ENCODE measurements around the gene TANGO6. TPM values are rescaled to one million over a fixed set of nuclear protein-coding genes. Genes with fewer than 3 reads are reported as not detected.
A peak's percentile ranks its signal among the peaks of the same experiment; 100 is the strongest.
"Not testable (repeated sequence)": the region's sequence is repeated elsewhere in the genome, so short reads cannot be mapped to it uniquely, and the experiment has no call there.

The TANGO6 gene
- total RNA-seq, 1 experiment from 2014 or later, result 17.1 TPM

DNA sequence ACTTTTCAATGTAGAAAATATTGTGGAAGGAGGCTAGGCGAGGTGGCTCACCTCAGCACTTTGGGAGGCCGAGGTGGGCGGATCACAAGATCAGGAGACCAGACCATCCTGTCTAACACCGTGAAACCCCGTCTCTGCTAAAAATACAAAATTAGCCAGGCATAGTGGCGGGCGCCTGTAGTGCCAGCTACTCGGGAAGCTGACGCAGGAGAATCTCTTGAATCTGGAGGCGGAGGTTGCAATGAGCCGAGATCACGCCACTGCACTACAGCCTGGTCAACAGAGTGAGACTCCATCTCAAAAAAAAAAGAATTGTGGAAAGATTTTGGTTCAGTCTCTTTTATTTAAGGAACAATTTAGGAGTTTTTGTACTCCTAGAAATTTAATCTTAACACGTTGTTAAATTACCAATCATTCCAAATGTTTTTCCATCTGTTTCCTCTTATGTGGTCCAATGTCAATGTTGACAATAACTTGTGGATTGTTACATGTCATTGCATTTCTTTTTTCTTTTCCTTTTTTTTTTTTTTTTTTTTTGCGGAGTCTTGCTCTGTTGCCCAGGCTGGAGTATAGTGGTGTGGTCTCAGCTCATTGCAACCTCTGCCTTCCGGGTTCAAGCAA is 137.5 kb downstream of the TANGO6 start:
- no peaks in the 10 kb centered on the region for H3K4me1 ChIP-seq (replicated peaks)
- H3K9me3 ChIP-seq (replicated peaks), result no peaks in the 10 kb centered on the region
- no peak overlapping the region for H3K4me3 ChIP-seq
- H3K36me3 ChIP-seq, result peaks cover 3% of the 10 kb centered on the region; the same call in 1 of the 2 replicates
- no peak for DNase-seq (ENCODE audit: low read depth in 1 of 2, low spot score in 2 of 2)
- H3K27ac ChIP-seq, result no peak overlapping the region
- H3K27me3 ChIP-seq (replicated peaks), result no peaks in the 10 kb centered on the region

DNA sequence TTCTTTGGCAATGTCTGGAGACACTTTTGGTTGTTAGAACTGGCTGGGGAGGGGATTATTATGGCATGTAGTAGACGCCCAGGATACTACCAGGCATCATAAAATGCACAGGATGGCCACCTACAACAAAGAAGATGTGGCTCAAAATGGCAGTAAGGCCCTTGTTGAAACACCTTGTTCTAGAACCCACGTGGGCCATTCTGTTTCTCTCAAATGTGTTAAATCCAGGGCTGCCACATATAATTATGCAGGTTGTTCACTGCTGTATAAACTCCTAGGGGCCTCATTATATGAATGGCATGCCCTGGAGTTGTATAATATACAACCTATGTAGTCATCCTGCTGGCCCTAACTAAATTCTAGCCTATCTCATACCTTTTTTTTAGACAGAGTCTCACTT is 138.6 kb downstream of the TANGO6 start:
- no peak for DNase-seq (ENCODE audit: low read depth in 1 of 2, low spot score in 2 of 2)
- Histone ChIP-seq H3K36me3 (no peaks in the 10 kb centered on the region; the same call in 1 of the 2 replicates), H3K9me3 (replicated peaks) (no peaks in the 10 kb centered on the region), H3K27ac (no peak overlapping the region), H3K27me3 (replicated peaks) (no peaks in the 10 kb centered on the region), H3K4me1 (replicated peaks) (no peaks in the 10 kb centered on the region), H3K4me3 (no peak overlapping the region)

- H3K4me3 ChIP-seq, result no peak overlapping the region
- H3K27me3 ChIP-seq (replicated peaks), result no peaks in the 10 kb centered on the region
- no peaks in the 10 kb centered on the region for H3K36me3 ChIP-seq
- H3K9me3 ChIP-seq (replicated peaks), result no peaks in the 10 kb centered on the region
- H3K4me1 ChIP-seq (replicated peaks), result peaks cover 11% of the 10 kb centered on the region
- no peak overlapping the region for H3K27ac ChIP-seq
- no peak for DNase-seq (ENCODE audit: low read depth in 1 of 2, low spot score in 2 of 2)
Observed at GRCh38 chr16:68984467-68984866, 141.1 kb downstream of the TANGO6 start.

GRCh38 chr16:68985268-68985667 is 141.9 kb downstream of the TANGO6 start:
- no peak for DNase-seq (ENCODE audit: low read depth in 1 of 2, low spot score in 2 of 2)
- H3K36me3 ChIP-seq, result no peaks in the 10 kb centered on the region
- no peak overlapping the region for H3K27ac ChIP-seq
- no peaks in the 10 kb centered on the region for H3K9me3 ChIP-seq (replicated peaks)
- H3K4me1 ChIP-seq (replicated peaks), result peaks cover 11% of the 10 kb centered on the region
- no peaks in the 10 kb centered on the region for H3K27me3 ChIP-seq (replicated peaks)
- H3K4me3 ChIP-seq, result no peak overlapping the region

DNA sequence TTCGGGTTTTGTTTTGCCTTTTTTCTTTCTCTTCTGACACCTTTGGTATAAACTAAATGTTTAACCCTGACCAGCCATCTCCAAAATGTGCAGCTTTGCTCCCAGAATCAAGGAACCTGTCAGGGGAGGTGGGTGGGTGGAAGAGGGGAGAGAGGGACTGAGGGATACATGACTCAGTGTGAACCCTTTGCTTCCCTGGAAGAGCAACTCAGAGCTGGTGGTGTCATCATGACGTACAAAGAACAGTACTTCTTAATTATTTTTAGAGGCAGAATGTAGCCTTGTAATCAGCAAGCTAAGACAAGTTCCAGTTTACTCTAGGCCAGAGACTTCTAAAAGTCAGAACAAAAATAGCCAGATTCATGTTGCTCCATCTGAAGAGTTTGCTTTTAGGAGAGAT is 142.5 kb downstream of the TANGO6 start:
- Histone ChIP-seq H3K9me3 (replicated peaks) (no peaks in the 10 kb centered on the region), H3K4me1 (replicated peaks) (peaks cover 11% of the 10 kb centered on the region), H3K36me3 (no peaks in the 10 kb centered on the region), H3K27me3 (replicated peaks) (no peaks in the 10 kb centered on the region), H3K4me3 (no peak overlapping the region), H3K27ac (no peak overlapping the region)
- no peak for DNase-seq (ENCODE audit: low read depth in 1 of 2, low spot score in 2 of 2)

DNA sequence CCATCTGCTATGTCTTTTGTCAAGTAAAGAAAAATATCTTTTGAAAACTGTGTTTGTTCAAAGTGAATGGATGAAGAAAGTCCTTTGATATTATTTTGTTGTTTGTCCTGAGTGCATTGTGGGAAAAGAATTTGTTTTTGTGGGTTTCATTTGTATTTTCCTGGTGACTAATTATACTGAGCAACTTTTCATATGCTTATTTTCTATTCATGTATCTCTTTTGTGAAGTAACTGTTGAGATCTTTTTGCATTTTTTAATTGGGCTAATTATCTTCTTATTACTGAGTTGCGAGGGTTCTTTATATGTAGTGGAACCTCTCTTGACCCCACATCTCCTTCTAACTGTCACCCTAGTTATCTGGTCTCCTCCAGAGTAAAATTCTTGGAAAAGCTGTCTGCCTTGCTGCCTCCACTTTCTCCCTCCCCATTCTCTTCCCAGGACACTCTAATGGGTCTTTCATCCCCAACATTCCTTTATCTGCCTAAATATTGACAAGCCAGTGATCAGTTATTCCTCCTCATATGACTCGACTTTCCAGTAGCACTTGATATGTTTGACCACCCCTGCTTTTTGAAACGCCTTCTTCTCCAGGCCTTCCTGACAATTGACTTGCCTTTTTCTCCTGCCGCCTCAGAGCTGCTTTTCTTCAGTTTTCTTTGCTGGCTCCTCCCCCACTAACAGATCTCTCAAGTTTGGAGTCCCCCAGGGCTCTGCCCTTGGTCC is 144.6 kb downstream of the TANGO6 start:
- no peaks in the 10 kb centered on the region for H3K9me3 ChIP-seq (replicated peaks)
- no peaks in the 10 kb centered on the region for H3K27me3 ChIP-seq (replicated peaks)
- peaks cover 25% of the 10 kb centered on the region for H3K4me1 ChIP-seq (replicated peaks)
- no peak overlapping the region for H3K4me3 ChIP-seq
- H3K27ac ChIP-seq, result no peak overlapping the region
- no peak for DNase-seq (ENCODE audit: low read depth in 1 of 2, low spot score in 2 of 2)
- H3K36me3 ChIP-seq, result no peaks in the 10 kb centered on the region

DNA sequence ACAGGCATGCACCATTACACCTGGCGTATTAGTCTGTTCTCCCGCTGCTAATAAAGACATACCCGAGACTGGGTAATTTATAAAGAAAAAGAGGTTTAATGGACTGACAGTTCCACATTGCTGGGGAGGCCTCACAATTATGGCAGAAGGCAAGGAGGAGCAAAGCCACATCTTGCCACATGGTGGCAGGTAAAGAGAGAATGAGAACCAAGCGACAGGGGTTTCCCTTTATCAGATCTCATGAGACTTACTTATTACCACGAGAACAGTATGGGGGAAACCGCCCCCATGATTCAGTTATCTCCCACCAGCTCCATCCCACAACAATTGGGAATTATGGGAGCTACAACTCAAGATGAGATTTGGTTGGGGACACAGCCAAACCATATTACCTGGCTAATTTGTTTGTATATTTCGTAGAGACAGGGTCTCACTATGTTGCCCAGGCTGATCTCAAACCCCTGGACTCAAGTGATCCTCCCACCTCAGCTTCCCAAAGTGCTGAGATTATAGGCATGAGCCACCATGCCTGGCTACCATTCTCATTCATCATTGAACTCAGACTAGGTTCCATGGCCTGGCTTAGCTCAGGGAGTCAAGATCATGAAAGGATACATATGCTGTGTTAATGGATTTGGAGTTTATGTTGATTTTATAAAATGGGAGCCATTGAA is 147.0 kb downstream of the TANGO6 start:
- not testable (repeated sequence) for DNase-seq (ENCODE audit: low read depth in 1 of 2, low spot score in 2 of 2); H3K27me3 ChIP-seq (replicated peaks); H3K4me3 ChIP-seq; H3K36me3 ChIP-seq; H3K27ac ChIP-seq; H3K9me3 ChIP-seq (replicated peaks)
- peaks cover 48% of the 10 kb centered on the region for H3K4me1 ChIP-seq (replicated peaks)

DNA sequence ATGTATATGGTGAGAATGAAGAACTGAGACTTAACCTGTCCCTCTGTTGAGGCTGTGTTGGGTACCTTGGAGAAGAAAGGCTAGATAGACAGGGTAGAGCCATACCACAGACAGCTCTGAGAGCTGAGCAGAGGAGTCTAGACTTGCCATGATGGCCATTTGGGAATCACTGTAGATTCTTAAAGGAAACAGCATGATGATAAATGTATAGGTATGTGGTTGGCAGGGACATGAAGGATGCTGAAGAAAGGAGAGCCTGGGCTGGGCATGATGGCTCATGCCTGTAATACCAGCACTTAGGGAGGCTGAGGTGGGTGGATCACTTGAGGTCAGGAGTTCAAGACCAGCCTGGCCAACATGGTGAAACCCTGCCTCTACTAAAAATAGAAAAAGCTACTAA is 147.7 kb downstream of the TANGO6 start:
- Histone ChIP-seq H3K36me3 (no peaks in the 10 kb centered on the region), H3K27ac (no peak overlapping the region), H3K9me3 (replicated peaks) (no peaks in the 10 kb centered on the region), H3K4me3 (no peak overlapping the region), H3K27me3 (replicated peaks) (no peaks in the 10 kb centered on the region), H3K4me1 (replicated peaks) (peaks cover 54% of the 10 kb centered on the region)
- DNase-seq (ENCODE audit: low read depth in 1 of 2, low spot score in 2 of 2), result no peak

DNA sequence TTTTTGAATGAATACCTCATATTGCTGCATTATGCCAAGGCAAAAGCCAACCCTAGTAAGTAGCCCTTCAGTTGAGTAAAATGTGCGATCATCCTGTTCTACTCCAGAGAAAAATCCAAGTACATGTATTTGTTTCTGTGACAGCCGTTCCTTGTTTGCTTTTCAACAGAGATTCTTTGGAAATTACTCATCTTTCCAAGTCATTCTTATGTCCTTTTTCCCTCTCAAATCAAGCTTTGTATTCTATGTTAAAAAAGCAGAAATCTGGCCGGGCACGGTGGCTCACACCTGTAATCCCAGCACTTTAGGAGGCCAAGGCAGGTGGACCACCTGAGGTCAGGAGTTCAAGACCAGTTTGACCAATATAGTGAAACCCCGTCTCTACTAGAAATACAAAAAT is 149.2 kb downstream of the TANGO6 start:
- no peaks in the 10 kb centered on the region for H3K9me3 ChIP-seq (replicated peaks)
- peak in 1 of 2 experiments; percentile 71 for DNase-seq (ENCODE audit: low read depth in 1 of 2, low spot score in 2 of 2)
- peak overlapping the region; percentile 70 for H3K27ac ChIP-seq
- H3K4me3 ChIP-seq, result no peak overlapping the region
- H3K36me3 ChIP-seq, result no peaks in the 10 kb centered on the region
- H3K27me3 ChIP-seq (replicated peaks), result no peaks in the 10 kb centered on the region
- peaks cover 50% of the 10 kb centered on the region for H3K4me1 ChIP-seq (replicated peaks)

- H3K27ac ChIP-seq, result peak overlapping the region; percentile 70
- H3K36me3 ChIP-seq, result no peaks in the 10 kb centered on the region
- H3K27me3 ChIP-seq (replicated peaks), result no peaks in the 10 kb centered on the region
- no peak overlapping the region for H3K4me3 ChIP-seq
- H3K9me3 ChIP-seq (replicated peaks), result no peaks in the 10 kb centered on the region
- no peak for DNase-seq (ENCODE audit: low read depth in 1 of 2, low spot score in 2 of 2)
- peaks cover 43% of the 10 kb centered on the region for H3K4me1 ChIP-seq (replicated peaks)
Observed at GRCh38 chr16:68993456-68993855, 150.1 kb downstream of the TANGO6 start.

DNA sequence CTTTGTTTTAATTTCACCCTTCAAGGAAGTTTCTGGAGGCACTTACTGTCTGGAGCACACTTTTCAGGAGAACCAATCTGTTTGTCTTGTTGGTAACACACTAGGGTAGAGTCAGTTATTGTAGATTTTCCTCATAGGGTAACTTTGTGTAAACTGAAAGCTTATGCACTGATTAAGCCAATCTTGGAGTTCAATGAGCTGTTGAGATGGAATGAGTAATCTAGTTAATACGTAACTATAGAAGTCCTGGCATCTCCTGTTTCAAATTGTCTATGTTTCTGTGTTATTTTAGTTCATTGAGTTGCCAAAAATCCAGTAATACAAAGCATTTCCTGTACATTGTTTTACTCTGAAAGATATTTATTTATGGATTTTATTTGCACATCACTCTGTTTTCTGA is 150.6 kb downstream of the TANGO6 start:
- Histone ChIP-seq H3K4me1 (replicated peaks) (peaks cover 43% of the 10 kb centered on the region), H3K4me3 (no peak overlapping the region), H3K27me3 (replicated peaks) (no peaks in the 10 kb centered on the region), H3K27ac (peak overlapping the region; percentile 70), H3K9me3 (replicated peaks) (no peaks in the 10 kb centered on the region), H3K36me3 (no peaks in the 10 kb centered on the region)
- peak in 1 of 2 experiments; percentile 72 for DNase-seq (ENCODE audit: low read depth in 1 of 2, low spot score in 2 of 2)

- H3K4me1 ChIP-seq (replicated peaks), result peaks cover 43% of the 10 kb centered on the region
- no peaks in the 10 kb centered on the region for H3K9me3 ChIP-seq (replicated peaks)
- H3K27ac ChIP-seq, result peak overlapping the region; percentile 70
- no peaks in the 10 kb centered on the region for H3K27me3 ChIP-seq (replicated peaks)
- H3K4me3 ChIP-seq, result no peak overlapping the region
- no peak for DNase-seq (ENCODE audit: low read depth in 1 of 2, low spot score in 2 of 2)
- H3K36me3 ChIP-seq, result no peaks in the 10 kb centered on the region
Observed at GRCh38 chr16:68994324-68994723, 151.0 kb downstream of the TANGO6 start.

DNA sequence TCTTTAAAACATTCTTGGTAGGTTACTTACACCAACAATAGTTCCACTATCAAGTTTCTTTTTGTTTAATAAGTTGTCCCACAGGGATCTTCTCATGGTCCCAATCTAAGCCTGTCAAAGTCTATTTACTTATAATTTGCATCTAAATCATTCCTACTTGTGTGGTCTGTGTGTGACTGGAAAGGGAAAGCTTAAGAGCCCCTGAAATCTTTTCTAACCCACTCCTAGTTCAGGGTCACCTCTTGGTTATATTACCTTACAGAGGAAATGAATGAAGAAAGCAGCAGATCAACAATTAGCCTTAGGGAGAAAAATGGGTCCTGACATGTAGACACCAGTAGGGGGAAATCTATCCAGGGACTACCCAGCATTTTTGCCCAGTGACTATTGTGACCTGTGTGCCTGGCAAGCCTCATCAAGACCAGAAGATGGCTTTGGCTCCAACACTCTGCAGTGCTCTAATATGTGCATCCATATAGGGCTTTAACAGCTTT is 151.7 kb downstream of the TANGO6 start:
- Histone ChIP-seq H3K4me1 (replicated peaks) (peaks cover 43% of the 10 kb centered on the region), H3K27me3 (replicated peaks) (no peaks in the 10 kb centered on the region), H3K36me3 (no peaks in the 10 kb centered on the region), H3K9me3 (replicated peaks) (no peaks in the 10 kb centered on the region), H3K27ac (peak overlapping the region; percentile 70), H3K4me3 (no peak overlapping the region)
- DNase-seq (ENCODE audit: low read depth in 1 of 2, low spot score in 2 of 2), result peak; percentile 57 to 76

GRCh38 chr16:68997564-68997963 is 154.2 kb downstream of the TANGO6 start:
- no peak for DNase-seq (ENCODE audit: low read depth in 1 of 2, low spot score in 2 of 2)
- Histone ChIP-seq H3K36me3 (no peaks in the 10 kb centered on the region), H3K4me3 (no peak overlapping the region), H3K9me3 (replicated peaks) (no peaks in the 10 kb centered on the region), H3K4me1 (replicated peaks) (peaks cover 32% of the 10 kb centered on the region), H3K27me3 (replicated peaks) (no peaks in the 10 kb centered on the region), H3K27ac (no peak overlapping the region)
